GM12891 (cell line): Measurements from ENCODE around the gene ARMCX2.
"Not testable (repeated sequence)": the region's sequence is repeated elsewhere in the genome, so short reads cannot be mapped to it uniquely, and the experiment has no call there.

Experiments
- DNase-seq: peaks from one replicate; pipeline ENCODE4 v3.0.0; 2011; ENCODE audit warnings: low spot score; ENCODE audit not compliant: insufficient read length
- FAIRE-seq: peaks from 2 replicates; lab custom pipeline; 2011; peaks lifted over from hg19 to GRCh38; lab: Jason Lieb, UNC
- PAX5 ChIP-seq: IDR thresholded peaks from 2 replicates; pipeline ENCODE4 v1.6.1; 2011; ENCODE audit warnings: low read length, moderate library complexity, mild to moderate bottlenecking; ENCODE audit not compliant: insufficient read depth, severe bottlenecking
- POLR2A ChIP-seq: IDR thresholded peaks from 2 replicates; pipeline ENCODE4 v1.6.1; 2011; ENCODE audit warnings: low read depth, low read length, control low read depth
- POLR2AphosphoS5 ChIP-seq: IDR thresholded peaks from 2 replicates; pipeline ENCODE4 v1.6.1; 2011; ENCODE audit warnings: low read depth, low read length, control low read depth
- POU2F2 ChIP-seq: IDR thresholded peaks from 2 replicates; pipeline ENCODE4 v1.6.1; 2011; ENCODE audit warnings: low read depth, mild to moderate bottlenecking, control low read depth, low read length, moderate library complexity
- SPI1 ChIP-seq: IDR thresholded peaks from 2 replicates; pipeline ENCODE4 v1.6.1; 2011; ENCODE audit warnings: low read depth, low read length, control low read depth
- TAF1 ChIP-seq: IDR thresholded peaks from 2 replicates; pipeline ENCODE4 v1.6.1; 2011; ENCODE audit warnings: low read depth, low read length, control low read depth

ARMCX2 gene

DNA sequence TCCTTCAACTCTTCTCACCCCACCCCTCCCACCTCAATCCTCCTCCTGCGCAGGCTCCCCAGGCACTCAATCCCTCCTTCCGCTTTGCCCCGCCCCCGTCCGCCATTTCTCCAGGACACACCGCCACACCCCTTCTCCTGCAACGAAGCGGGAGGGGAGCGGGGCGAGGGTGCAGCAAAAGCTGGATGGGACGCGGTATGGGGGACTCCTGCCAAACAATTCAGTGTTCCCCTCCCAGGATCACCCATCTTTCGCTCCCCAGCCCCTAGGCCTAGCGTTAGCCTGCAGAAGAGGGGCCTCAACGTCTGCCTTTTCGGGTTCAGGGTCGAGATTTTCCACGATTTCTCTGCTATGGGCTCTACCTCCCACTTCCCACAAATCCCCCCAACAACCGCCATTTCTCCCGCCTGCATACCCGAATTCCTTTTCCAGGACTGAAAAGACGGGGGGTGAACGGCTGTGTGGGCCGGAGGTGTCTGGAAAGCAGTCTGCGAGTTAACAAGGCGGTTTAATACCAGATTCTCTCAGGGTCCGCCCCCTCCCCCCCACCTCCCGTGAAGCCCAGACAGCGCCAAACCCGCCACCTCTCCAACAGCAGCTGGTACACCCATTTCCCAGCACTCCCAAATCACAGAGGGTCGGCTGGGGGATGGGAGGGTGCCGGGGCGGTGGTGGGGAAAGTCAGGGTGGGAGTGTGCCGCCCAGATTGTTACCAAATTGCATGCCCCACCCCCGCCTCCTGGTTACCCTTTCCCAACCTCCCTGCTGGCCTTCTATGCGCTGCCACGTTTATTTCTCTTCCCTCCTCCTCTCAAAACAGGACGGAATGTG, 774 bp downstream of the ARMCX2 start:
- DNase-seq (peak; percentile 38), FAIRE-seq (no peak)
- no peak for TF ChIP-seq POLR2AphosphoS5
- TF ChIP-seq SPI1 = no peak
- TF ChIP-seq TAF1 = no peak
- TF ChIP-seq POU2F2 = no peak
- TF ChIP-seq POLR2A = no peak
- no peak for TF ChIP-seq PAX5

- FAIRE-seq = no peak
- no peak for DNase-seq
- TF ChIP-seq POLR2AphosphoS5 (no peak), POLR2A (no peak), PAX5 (no peak), SPI1 (no peak), TAF1 (no peak), POU2F2 (no peak)
These were observed 2.2 kb downstream of the ARMCX2 start for GRCh38 chrX:101657495-101657894.

GRCh38 chrX:101656817-101657216, 2.8 kb downstream of the ARMCX2 start:
- DNase-seq (no peak), FAIRE-seq (no peak)
- TF ChIP-seq POLR2A (no peak), SPI1 (no peak), POLR2AphosphoS5 (no peak), PAX5 (no peak), POU2F2 (no peak), TAF1 (no peak)

GRCh38 chrX:101655534-101655933, 4.1 kb downstream of the ARMCX2 start:
- FAIRE-seq = peak; percentile 83
- no peak for TF ChIP-seq TAF1
- DNase-seq = no peak

DNA sequence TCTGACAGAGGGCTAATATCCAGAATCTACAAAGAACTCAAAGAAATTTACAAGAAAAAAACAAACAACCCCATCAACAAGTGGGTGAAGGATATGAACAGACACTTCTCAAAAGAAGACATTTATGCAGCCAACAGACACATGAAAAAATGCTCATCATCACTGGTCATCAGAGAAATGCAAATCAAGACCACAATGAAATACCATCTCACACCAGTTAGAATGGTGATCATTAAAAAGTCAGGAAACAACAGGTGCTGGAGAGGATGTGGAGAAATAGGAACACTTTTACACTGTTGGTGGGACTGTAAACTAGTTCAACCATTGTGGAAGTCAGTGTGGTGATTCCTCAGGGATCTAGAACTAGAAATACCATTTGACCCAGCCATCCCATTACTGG, 11.9 kb downstream of the ARMCX2 start:
- FAIRE-seq, DNase-seq: not testable (repeated sequence)

DNA sequence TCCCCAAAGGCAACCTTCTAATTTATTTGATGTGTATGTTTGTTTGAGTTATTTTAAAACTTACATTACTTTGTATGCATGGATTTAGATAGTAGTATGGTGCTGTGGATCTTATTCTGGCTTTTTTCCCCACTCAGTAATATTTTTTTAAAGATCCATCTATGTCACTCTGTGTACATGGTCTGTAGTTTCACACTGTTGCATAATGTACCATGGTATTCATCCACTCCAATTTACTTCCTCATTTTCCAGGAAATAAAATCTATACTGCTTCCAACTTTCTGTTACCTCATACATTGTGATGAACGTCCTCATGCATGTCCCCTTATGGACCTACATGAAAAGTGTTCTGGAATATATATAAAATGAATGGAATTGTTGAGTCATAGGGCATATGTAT, 17.6 kb downstream of the ARMCX2 start:
- FAIRE-seq (no peak), DNase-seq (no peak)
- TF ChIP-seq PAX5 (no peak), SPI1 (no peak)

GRCh38 chrX:101639583-101639982, 20.1 kb downstream of the ARMCX2 start:
- FAIRE-seq (no peak), DNase-seq (no peak)
- TF ChIP-seq TAF1 (no peak), SPI1 (no peak), POLR2A (peak; percentile 47; the same call in 1 of the 2 replicates)

DNA sequence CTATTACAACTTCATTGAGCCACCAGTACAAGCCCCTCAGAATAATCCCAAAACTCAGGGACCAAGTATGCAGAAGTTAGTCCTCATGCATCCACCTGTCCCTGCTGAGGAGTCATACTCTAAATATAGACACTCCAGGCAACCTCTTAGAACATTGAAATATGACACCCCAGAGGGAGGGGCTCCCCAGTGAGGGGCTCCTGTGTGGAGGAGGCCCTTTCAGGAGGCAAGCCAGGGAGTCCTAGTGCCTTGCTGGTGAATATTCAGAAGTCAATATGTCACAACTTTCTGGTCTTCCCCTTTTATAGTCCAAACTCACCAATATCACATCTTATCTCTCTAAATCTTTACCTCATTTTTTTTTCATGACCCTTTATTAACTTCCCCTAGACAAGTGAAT, 40.3 kb downstream of the ARMCX2 start:
- TF ChIP-seq POLR2AphosphoS5 (no peak), POLR2A (no peak)
- FAIRE-seq (no peak), DNase-seq (no peak)

GRCh38 chrX:101617211-101618191, 42.1 kb downstream of the ARMCX2 start, which contains the start of gene ARMCX6:
ARMCX6 (minus strand) TSS chrX:101618000; CDS start chrX:101616620, 1,380 bp downstream.
- peak; percentile 97 for FAIRE-seq
- DNase-seq = peak; percentile 44
- no peak for TF ChIP-seq POLR2A
- TF ChIP-seq POLR2AphosphoS5 = 0 out of 2 replicates have a peak, but pooled peaks have one; percentile 36
- no peak for TF ChIP-seq POU2F2
- peak; percentile 29; the same call in 1 of the 2 replicates for TF ChIP-seq TAF1
- TF ChIP-seq PAX5 = no peak
- TF ChIP-seq SPI1 = no peak

- no peak for DNase-seq
- FAIRE-seq = no peak
- no peak for TF ChIP-seq POLR2AphosphoS5
- TF ChIP-seq SPI1 = no peak
- TF ChIP-seq PAX5 = no peak
- no peak for TF ChIP-seq POLR2A
- TF ChIP-seq POU2F2 = no peak
- TF ChIP-seq TAF1 = no peak
These were observed 53.9 kb downstream of the ARMCX2 start for GRCh38 chrX:101605728-101606127.
